LHCN-M2 (cell line): ENCODE measurements around the gene RDH12. TPM values are rescaled to one million over a fixed set of nuclear protein-coding genes. Genes with fewer than 3 reads are reported as not detected.

ENCODE experiments used
- DNase-seq: peaks from one replicate; pipeline ENCODE4 v3.0.0-alpha.2; 2012; ENCODE audit warnings: low read depth
- total RNA-seq: library from RNA; depleted of rRNA; stranded (reverse); fragments of >200 nt; gene quantifications from 2 replicates; pipeline ENCODE4 v1.2.3, GENCODE V29; 2014; rRNA removed

RDH12 gene
- total RNA-seq, 1 experiment from 2014 or later: not detected

GRCh38 chr14:67748312-67748711 lies 46.6 kb downstream of the RDH12 start:
- DNase-seq: no peak

GRCh38 chr14:67749341-67750084 lies 47.8 kb downstream of the RDH12 start:
- DNase-seq: no peak

- no peak for DNase-seq
Measured at GRCh38 chr14:67756496-67756895, 54.8 kb downstream of the RDH12 start.

GRCh38 chr14:67757175-67757574 lies 55.5 kb downstream of the RDH12 start:
- DNase-seq: no peak

GRCh38 chr14:67759916-67760315 lies 58.2 kb downstream of the RDH12 start:
- DNase-seq: no peak

GRCh38 chr14:67762051-67762450 lies 60.4 kb downstream of the RDH12 start:
- DNase-seq: no peak

- no peak for DNase-seq
Measured at GRCh38 chr14:67763158-67763822, 61.6 kb downstream of the RDH12 start.

- no peak for DNase-seq
Measured at GRCh38 chr14:67764496-67764895, 62.8 kb downstream of the RDH12 start.

GRCh38 chr14:67765192-67765834 lies 63.6 kb downstream of the RDH12 start:
- DNase-seq: no peak

GRCh38 chr14:67766035-67766680 lies 64.5 kb downstream of the RDH12 start:
- DNase-seq: no peak

GRCh38 chr14:67768219-67768618 lies 66.5 kb downstream of the RDH12 start:
- DNase-seq: no peak

GRCh38 chr14:67773844-67774377 lies 72.2 kb downstream of the RDH12 start:
- peak; percentile 21 for DNase-seq

- no peak for DNase-seq
Measured at GRCh38 chr14:67776653-67777322, 75.1 kb downstream of the RDH12 start.

- no peak for DNase-seq
Measured at GRCh38 chr14:67778792-67779191, 77.1 kb downstream of the RDH12 start.

GRCh38 chr14:67782090-67782489 lies 80.4 kb downstream of the RDH12 start:
- DNase-seq: no peak

Other genes with a start within 250 kb of the RDH12 start
- gene TMEM229B, start 213.2 kb upstream of the RDH12 start, total RNA-seq: 0.06 TPM in 1 of 2 replicates, not detected in the other
- 0.06 TPM in 1 of 2 replicates, not detected in the other for gene PLEKHH1, start 168.6 kb upstream of the RDH12 start, total RNA-seq
- 11.3 and 13.4 TPM in 2 replicates for gene PIGH, start 101.6 kb upstream of the RDH12 start, total RNA-seq
- 0.80 and 3.1 TPM in 2 replicates for gene ARG2, start 82.0 kb upstream of the RDH12 start, total RNA-seq
- 48.7 and 52.8 TPM in 2 replicates for gene VTI1B, start 27.3 kb upstream of the RDH12 start, total RNA-seq
- 69.7 and 78.0 TPM in 2 replicates for gene RDH11, start 6.1 kb upstream of the RDH12 start, total RNA-seq
- 13.0 and 18.5 TPM in 2 replicates for gene ZFYVE26, start 114.7 kb downstream of the RDH12 start, total RNA-seq
- 10.4 and 14.5 TPM in 2 replicates for gene RAD51B, start 117.9 kb downstream of the RDH12 start, total RNA-seq